HG03108 (cell line): ENCODE measurements around the gene BOK.
"Not testable (repeated sequence)": the region's sequence is repeated elsewhere in the genome, so short reads cannot be mapped to it uniquely, and the experiment has no call there.

Experiments used
- ATAC-seq: cut with Tn5 transposase; IDR thresholded peaks from one replicate; pipeline ENCODE4 v1.9.1; 2021; ENCODE audit warnings: moderate library complexity; ENCODE audit not compliant: unreplicated experiment

Gene BOK

GRCh38 chr2:241571821-241572620 lies 13.5 kb downstream of the BOK start:
- ATAC-seq, result no peak

GRCh38 chr2:241572915-241573651 lies 14.5 kb downstream of the BOK start:
- ATAC-seq, result not testable (repeated sequence)

- ATAC-seq, result no peak
Observed at GRCh38 chr2:241573741-241574140, 15.2 kb downstream of the BOK start.

GRCh38 chr2:241574911-241575623 lies 16.5 kb downstream of the BOK start:
- ATAC-seq, result no peak

- ATAC-seq, result no peak
Observed at GRCh38 chr2:241575624-241576292, 17.2 kb downstream of the BOK start.

- no peak for ATAC-seq
Observed at GRCh38 chr2:241576293-241576654, 17.7 kb downstream of the BOK start.

GRCh38 chr2:241577413-241578122 lies 19.0 kb downstream of the BOK start:
- no peak for ATAC-seq

GRCh38 chr2:241579281-241579680 lies 20.7 kb downstream of the BOK start:
- ATAC-seq, result no peak

GRCh38 chr2:241582328-241582727 lies 23.8 kb downstream of the BOK start:
- ATAC-seq, result no peak

- no peak for ATAC-seq
Observed at GRCh38 chr2:241582806-241583205, 24.3 kb downstream of the BOK start.

- no peak for ATAC-seq
Observed at GRCh38 chr2:241584436-241584835, 25.9 kb downstream of the BOK start.

- no peak for ATAC-seq
Observed at GRCh38 chr2:241586564-241587264, 28.2 kb downstream of the BOK start.

GRCh38 chr2:241589863-241590262 lies 31.3 kb downstream of the BOK start:
- not testable (repeated sequence) for ATAC-seq

GRCh38 chr2:241590496-241591455 lies 32.2 kb downstream of the BOK start:
- ATAC-seq, result not testable (repeated sequence)

- ATAC-seq, result no peak
Observed at GRCh38 chr2:241592126-241592845, 33.7 kb downstream of the BOK start.

GRCh38 chr2:241593271-241593670 lies 34.7 kb downstream of the BOK start:
- ATAC-seq, result no peak

- ATAC-seq, result no peak
Observed at GRCh38 chr2:241595600-241596140, 37.1 kb downstream of the BOK start.

GRCh38 chr2:241597561-241597960 lies 39.0 kb downstream of the BOK start:
- ATAC-seq, result no peak
